ENCODE data around the gene SETD5.
"Not testable (repeated sequence)": the region's sequence is repeated elsewhere in the genome, so short reads cannot be mapped to it uniquely, and the experiment has no call there.

The SETD5 gene

DNA sequence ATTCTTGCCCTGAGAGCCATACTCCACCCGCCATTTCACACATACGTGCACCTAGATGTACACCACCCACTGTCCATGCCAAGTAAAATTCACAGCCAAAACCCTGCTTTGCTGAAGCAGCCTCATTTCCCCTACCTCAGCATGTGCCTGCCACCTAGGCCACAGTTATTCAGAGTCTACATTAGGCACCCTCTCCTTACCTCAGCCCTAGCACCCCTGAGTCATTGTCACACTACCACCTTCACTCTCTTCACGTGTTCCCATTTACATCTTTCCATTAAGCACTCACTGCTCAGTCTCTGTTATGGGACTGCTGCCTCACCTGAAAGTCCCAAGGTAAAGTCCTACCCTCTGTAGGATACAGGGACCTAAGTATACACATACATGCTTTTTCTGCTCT is 70.0 kb downstream of the SETD5 start:
- peak overlapping the region; percentile 42 for H3K27ac Mint-ChIP-seq (ENCODE audit: low read depth)
- no peak for ATAC-seq (replicated peaks; ENCODE audit: extremely low read depth, poor library complexity, severe bottlenecking)
- H3K9me3 Mint-ChIP-seq: no peaks in the 10 kb centered on the region

DNA sequence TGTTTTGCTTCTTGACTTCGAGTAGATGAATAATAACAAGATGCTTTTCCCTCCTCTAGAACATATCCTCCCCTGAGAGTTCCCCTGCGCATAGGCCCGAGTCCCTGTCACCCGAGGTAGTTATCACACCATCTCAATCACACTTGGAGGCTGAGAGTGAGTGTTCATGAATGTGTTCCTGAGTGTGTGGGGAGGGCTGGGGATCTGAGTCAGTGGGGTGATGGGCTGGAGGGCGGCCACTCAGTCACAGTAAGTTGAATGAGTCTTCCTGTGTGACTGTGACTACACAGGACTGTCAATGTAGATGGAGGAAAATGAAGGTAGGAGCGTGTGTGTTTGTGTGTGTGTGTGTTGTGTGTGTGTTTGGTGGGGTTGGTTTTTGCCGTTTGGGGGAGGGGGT is 71.0 kb downstream of the SETD5 start:
- DNase-seq (ENCODE audit: low spot score in 2 of 2) (no peak), ATAC-seq (replicated peaks; ENCODE audit: extremely low read depth, poor library complexity, severe bottlenecking) (no peak)
- Mint-ChIP-seq H3K27ac (ENCODE audit: low read depth) (peak overlapping the region; percentile 42), H3K4me1 (peaks cover 18% of the 10 kb centered on the region), H3K4me3 (no peak overlapping the region), H3K36me3 (ENCODE audit: insufficient read depth) (peaks cover 78% of the 10 kb centered on the region), H3K9me3 (no peaks in the 10 kb centered on the region), H3K27me3 (no peaks in the 10 kb centered on the region)

More for the DNA sequence above, 70.0 kb downstream of the SETD5 start:
- Mint-ChIP-seq H3K27me3 (no peaks in the 10 kb centered on the region), H3K4me3 (no peak overlapping the region), H3K4me1 (peaks cover 15% of the 10 kb centered on the region), H3K36me3 (ENCODE audit: insufficient read depth) (peaks cover 72% of the 10 kb centered on the region)
- no peak for DNase-seq (ENCODE audit: low spot score in 2 of 2)

DNA sequence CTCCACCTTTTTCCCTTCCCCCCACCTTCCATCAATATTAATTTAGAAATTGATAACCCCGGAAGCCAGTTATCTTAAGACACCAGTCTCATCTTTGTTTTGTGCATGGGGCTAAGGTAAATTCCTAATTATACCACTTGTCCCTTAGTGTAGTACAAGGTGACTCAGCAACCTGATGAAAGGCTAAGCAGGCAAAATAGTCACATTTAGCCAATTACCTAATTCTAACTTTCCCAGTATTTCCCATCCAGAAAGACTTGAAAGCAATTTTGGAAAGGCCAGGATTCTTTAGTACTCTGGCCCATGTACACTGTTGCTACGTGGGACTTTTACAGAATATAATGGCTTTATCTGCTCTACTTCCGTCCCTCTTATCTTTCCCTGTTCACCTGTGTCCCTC is 72.6 kb downstream of the SETD5 start:
- peaks cover 18% of the 10 kb centered on the region for H3K4me1 Mint-ChIP-seq
- ATAC-seq (replicated peaks; ENCODE audit: extremely low read depth, poor library complexity, severe bottlenecking) (no peak), DNase-seq (ENCODE audit: low spot score in 2 of 2) (no peak)
- peak overlapping the region; percentile 14 for H3K27ac Mint-ChIP-seq (ENCODE audit: low read depth)
- no peaks in the 10 kb centered on the region for H3K9me3 Mint-ChIP-seq
- H3K27me3 Mint-ChIP-seq: no peaks in the 10 kb centered on the region
- no peak overlapping the region for H3K4me3 Mint-ChIP-seq
- peaks cover 80% of the 10 kb centered on the region for H3K36me3 Mint-ChIP-seq (ENCODE audit: insufficient read depth)

- peaks cover 79% of the 10 kb centered on the region for H3K36me3 Mint-ChIP-seq (ENCODE audit: insufficient read depth)
- no peak for DNase-seq (ENCODE audit: low spot score in 2 of 2)
- ATAC-seq (replicated peaks; ENCODE audit: extremely low read depth, poor library complexity, severe bottlenecking): no peak
- H3K27ac Mint-ChIP-seq (ENCODE audit: low read depth): no peak overlapping the region
- no peak overlapping the region for H3K4me3 Mint-ChIP-seq
- no peaks in the 10 kb centered on the region for H3K9me3 Mint-ChIP-seq
- H3K27me3 Mint-ChIP-seq: no peaks in the 10 kb centered on the region
- peaks cover 5% of the 10 kb centered on the region for H3K4me1 Mint-ChIP-seq
These were observed 76.2 kb downstream of the SETD5 start for GRCh38 chr3:9473496-9474065.

DNA sequence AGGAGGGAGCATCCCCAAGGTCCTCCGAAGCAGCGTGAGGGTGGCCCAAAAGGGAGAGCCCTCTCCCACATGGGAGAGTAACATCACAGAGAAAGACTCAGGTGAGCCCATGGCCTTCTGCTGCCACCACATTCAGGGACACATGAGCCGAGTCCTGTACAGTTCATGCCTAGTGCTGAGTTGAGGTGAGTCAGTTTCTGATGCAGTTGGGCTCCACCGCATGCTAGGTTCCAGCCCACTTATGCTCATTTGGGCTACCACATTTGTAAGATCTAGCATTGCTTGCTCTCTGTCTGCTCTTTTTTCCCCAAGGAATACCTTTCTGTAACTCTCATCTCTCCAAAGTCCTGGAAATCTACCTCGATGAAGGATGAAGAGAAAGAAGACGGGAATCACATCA is 77.1 kb downstream of the SETD5 start:
- peaks cover 5% of the 10 kb centered on the region for H3K4me1 Mint-ChIP-seq
- H3K4me3 Mint-ChIP-seq: no peak overlapping the region
- DNase-seq (ENCODE audit: low spot score in 2 of 2) (no peak), ATAC-seq (replicated peaks; ENCODE audit: extremely low read depth, poor library complexity, severe bottlenecking) (no peak)
- H3K9me3 Mint-ChIP-seq: no peaks in the 10 kb centered on the region
- H3K27me3 Mint-ChIP-seq: no peaks in the 10 kb centered on the region
- no peak overlapping the region for H3K27ac Mint-ChIP-seq (ENCODE audit: low read depth)
- peaks cover 81% of the 10 kb centered on the region for H3K36me3 Mint-ChIP-seq (ENCODE audit: insufficient read depth)

DNA sequence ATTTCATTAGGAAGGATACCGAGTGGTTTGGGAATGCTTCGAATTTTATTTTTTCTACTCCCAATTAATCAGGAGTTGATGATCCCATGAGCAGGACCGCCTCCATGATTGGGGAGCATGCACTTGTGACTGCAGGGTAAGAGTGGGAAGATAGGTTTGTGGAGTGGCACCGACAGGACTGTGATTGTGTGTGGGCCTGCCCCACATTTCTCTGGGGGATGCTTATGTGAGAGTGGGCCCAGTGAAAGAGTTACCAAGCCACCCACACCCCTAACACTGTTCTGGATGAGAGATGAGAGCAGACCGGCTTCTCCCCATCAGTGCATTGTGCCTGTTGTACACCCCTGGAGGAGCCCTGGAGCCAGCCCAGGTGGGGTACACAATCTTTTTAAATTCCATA is 79.5 kb downstream of the SETD5 start:
- no peak for DNase-seq (ENCODE audit: low spot score in 2 of 2)
- Mint-ChIP-seq H3K27ac (ENCODE audit: low read depth) (peak overlapping the region; percentile 38), H3K4me1 (peaks cover 5% of the 10 kb centered on the region), H3K36me3 (ENCODE audit: insufficient read depth) (peaks cover 66% of the 10 kb centered on the region), H3K9me3 (no peaks in the 10 kb centered on the region), H3K27me3 (no peaks in the 10 kb centered on the region), H3K4me3 (no peak overlapping the region)
- ATAC-seq (replicated peaks; ENCODE audit: extremely low read depth, poor library complexity, severe bottlenecking): no peak

- Mint-ChIP-seq H3K27ac (ENCODE audit: low read depth) (peak overlapping the region; percentile 0), H3K4me3 (no peak overlapping the region), H3K36me3 (ENCODE audit: insufficient read depth) (peaks cover 39% of the 10 kb centered on the region), H3K27me3 (no peaks in the 10 kb centered on the region), H3K9me3 (no peaks in the 10 kb centered on the region), H3K4me1 (no peaks in the 10 kb centered on the region)
- ATAC-seq (replicated peaks; ENCODE audit: extremely low read depth, poor library complexity, severe bottlenecking): no peak
- DNase-seq (ENCODE audit: low spot score in 2 of 2): no peak
These were observed 82.8 kb downstream of the SETD5 start for GRCh38 chr3:9480265-9480664.

DNA sequence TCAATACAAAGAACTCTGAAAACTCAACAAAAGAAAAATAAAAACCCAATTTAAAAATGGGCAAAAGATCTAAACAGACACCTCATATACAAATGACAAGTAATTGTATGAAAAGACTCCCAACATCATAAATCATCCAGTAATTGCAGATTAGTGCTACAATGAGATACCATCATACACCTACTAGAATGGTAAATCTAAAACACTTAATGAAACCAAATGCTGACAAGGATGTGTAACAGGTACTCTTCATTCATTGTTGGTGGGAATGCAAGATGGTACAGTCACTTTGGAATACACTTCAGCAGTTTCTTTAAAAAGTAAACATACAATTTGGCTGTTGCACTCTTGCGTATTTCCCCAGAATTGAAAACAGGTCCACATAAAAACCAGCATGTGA is 87.8 kb downstream of the SETD5 start:
- no peaks in the 10 kb centered on the region for H3K4me1 Mint-ChIP-seq
- ATAC-seq (replicated peaks; ENCODE audit: extremely low read depth, poor library complexity, severe bottlenecking) (no peak), DNase-seq (ENCODE audit: low spot score in 2 of 2) (no peak)
- no peaks in the 10 kb centered on the region for H3K27me3 Mint-ChIP-seq
- peaks cover 9% of the 10 kb centered on the region for H3K36me3 Mint-ChIP-seq (ENCODE audit: insufficient read depth)
- no peak overlapping the region for H3K4me3 Mint-ChIP-seq
- H3K9me3 Mint-ChIP-seq: peaks cover 6% of the 10 kb centered on the region
- no peak overlapping the region for H3K27ac Mint-ChIP-seq (ENCODE audit: low read depth)

DNA sequence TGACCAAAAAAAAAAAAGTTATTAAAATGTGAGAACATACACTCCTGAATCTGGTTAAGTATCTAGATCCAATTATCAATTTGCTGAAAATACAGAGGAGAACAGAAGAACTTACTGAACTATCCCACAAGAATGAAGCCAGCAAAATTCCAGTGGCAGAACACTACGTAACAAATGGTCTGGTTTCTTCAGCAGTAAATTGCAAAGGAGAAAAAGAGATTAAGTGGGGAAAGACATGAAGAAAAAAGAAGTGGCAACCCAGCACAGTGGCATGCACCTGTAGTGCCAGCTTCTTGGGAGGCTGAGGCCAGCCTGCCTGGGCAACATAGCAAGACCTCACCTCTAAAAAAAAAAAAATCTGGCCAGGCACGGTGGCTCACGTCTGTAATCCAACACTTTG is 94.1 kb downstream of the SETD5 start:
- no peaks in the 10 kb centered on the region for H3K4me1 Mint-ChIP-seq
- peaks cover 2% of the 10 kb centered on the region for H3K36me3 Mint-ChIP-seq (ENCODE audit: insufficient read depth)
- DNase-seq (ENCODE audit: low spot score in 2 of 2): no peak
- ATAC-seq (replicated peaks; ENCODE audit: extremely low read depth, poor library complexity, severe bottlenecking): no peak
- peaks cover 6% of the 10 kb centered on the region for H3K9me3 Mint-ChIP-seq
- H3K4me3 Mint-ChIP-seq: no peak overlapping the region
- H3K27me3 Mint-ChIP-seq: no peaks in the 10 kb centered on the region
- no peak overlapping the region for H3K27ac Mint-ChIP-seq (ENCODE audit: low read depth)

DNA sequence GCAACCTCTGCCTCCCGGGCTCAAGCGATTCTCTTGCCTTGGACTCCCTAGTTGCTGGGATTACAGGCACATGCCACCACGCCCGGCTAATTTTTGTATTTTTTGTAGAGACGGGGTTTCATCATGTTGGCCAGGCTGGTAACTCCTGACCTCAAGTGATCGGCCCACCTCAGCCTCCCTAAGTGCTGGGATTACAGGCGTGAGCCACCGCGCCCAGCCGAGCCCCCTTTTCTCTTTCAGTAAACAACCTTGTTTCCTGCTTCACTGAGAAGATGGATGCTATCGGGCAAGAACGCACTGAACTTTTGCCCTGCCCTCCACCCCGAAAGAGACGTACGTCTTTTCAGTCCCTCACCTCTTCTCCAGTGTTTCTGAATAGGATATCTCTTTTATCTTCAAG is 96.6 kb downstream of the SETD5 start:
- H3K4me3 Mint-ChIP-seq; H3K27me3 Mint-ChIP-seq; H3K27ac Mint-ChIP-seq (ENCODE audit: low read depth); DNase-seq (ENCODE audit: low spot score in 2 of 2); H3K4me1 Mint-ChIP-seq; ATAC-seq (replicated peaks; ENCODE audit: extremely low read depth, poor library complexity, severe bottlenecking); H3K36me3 Mint-ChIP-seq (ENCODE audit: insufficient read depth); H3K9me3 Mint-ChIP-seq: not testable (repeated sequence)

DNA sequence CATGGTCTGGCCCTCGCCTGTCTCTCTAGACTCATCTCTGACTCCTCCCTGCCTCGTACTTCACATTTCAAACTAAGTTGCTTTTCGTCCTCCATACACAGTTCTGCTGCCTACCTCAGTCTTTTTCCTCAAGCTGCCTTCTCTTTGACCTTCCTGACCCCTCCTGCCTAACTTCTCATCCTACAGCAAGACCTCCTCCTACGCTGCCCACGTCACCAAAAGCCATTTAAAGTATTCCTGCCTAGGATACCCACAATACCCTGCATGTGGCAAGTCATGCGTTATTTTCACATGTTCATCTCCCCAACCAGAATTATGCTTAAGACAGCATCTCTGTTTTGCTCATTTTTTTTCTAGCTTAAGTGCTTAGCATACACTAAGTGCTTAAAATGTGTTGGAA is 99.5 kb downstream of the SETD5 start:
- Mint-ChIP-seq H3K4me3 (no peak overlapping the region), H3K4me1 (peaks cover 7% of the 10 kb centered on the region), H3K36me3 (ENCODE audit: insufficient read depth) (peaks cover 6% of the 10 kb centered on the region), H3K27ac (ENCODE audit: low read depth) (no peak overlapping the region), H3K9me3 (no peaks in the 10 kb centered on the region), H3K27me3 (peaks cover 30% of the 10 kb centered on the region)
- ATAC-seq (replicated peaks; ENCODE audit: extremely low read depth, poor library complexity, severe bottlenecking) (no peak), DNase-seq (ENCODE audit: low spot score in 2 of 2) (no peak)

DNA sequence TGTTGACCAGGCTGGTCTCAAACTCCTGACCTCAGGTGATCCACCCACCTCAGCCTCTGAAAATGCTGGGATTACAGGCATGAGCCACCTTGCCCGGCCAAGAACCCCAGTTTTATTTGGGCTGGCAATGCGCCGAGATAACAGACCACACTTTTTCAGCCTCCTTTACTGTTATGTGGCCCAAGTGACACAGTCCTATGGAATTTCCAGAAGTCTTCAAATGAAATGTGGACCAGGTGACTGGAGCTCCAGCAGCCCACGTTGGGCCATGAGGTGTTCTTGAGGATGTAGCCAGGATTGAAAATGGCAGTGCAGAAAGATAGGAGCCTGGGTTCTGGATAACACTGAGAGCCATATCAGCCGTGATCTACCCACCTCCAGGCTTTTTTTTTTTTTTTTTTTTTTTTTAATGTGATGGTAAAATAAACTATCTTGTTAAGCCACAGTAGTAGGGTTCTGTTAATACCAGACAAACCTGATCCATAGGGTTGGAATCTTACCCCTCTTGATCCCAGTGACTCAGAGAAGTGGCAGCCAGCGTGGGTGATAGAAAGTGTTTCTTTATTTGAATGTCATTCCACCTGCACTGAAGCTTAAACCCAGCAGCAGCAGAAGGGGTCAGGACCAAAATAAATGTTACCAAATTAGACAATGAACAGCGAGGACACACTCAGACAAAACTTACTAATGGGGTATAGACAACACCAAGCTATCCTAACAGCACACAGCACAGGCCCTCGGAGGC is 100.6 kb downstream of the SETD5 start:
- no peaks in the 10 kb centered on the region for H3K9me3 Mint-ChIP-seq
- H3K27me3 Mint-ChIP-seq: peaks cover 36% of the 10 kb centered on the region
- H3K4me1 Mint-ChIP-seq: peaks cover 7% of the 10 kb centered on the region
- peaks cover 6% of the 10 kb centered on the region for H3K36me3 Mint-ChIP-seq (ENCODE audit: insufficient read depth)
- DNase-seq (ENCODE audit: low spot score in 2 of 2): no peak
- ATAC-seq (replicated peaks; ENCODE audit: extremely low read depth, poor library complexity, severe bottlenecking): no peak
- H3K4me3 Mint-ChIP-seq: no peak overlapping the region
- H3K27ac Mint-ChIP-seq (ENCODE audit: low read depth): no peak overlapping the region

GRCh38 chr3:9498781-9499180 is 101.4 kb downstream of the SETD5 start:
- Mint-ChIP-seq H3K9me3 (no peaks in the 10 kb centered on the region), H3K27me3 (peaks cover 36% of the 10 kb centered on the region), H3K4me3 (no peak overlapping the region), H3K4me1 (peaks cover 7% of the 10 kb centered on the region), H3K27ac (ENCODE audit: low read depth) (no peak overlapping the region), H3K36me3 (ENCODE audit: insufficient read depth) (peaks cover 4% of the 10 kb centered on the region)
- no peak for ATAC-seq (replicated peaks; ENCODE audit: extremely low read depth, poor library complexity, severe bottlenecking)
- no peak for DNase-seq (ENCODE audit: low spot score in 2 of 2)

All from central memory CD8-positive, alpha-beta T cell (primary cell).